ENCODE results near the gene TMEM217.

The TMEM217 gene

DNA sequence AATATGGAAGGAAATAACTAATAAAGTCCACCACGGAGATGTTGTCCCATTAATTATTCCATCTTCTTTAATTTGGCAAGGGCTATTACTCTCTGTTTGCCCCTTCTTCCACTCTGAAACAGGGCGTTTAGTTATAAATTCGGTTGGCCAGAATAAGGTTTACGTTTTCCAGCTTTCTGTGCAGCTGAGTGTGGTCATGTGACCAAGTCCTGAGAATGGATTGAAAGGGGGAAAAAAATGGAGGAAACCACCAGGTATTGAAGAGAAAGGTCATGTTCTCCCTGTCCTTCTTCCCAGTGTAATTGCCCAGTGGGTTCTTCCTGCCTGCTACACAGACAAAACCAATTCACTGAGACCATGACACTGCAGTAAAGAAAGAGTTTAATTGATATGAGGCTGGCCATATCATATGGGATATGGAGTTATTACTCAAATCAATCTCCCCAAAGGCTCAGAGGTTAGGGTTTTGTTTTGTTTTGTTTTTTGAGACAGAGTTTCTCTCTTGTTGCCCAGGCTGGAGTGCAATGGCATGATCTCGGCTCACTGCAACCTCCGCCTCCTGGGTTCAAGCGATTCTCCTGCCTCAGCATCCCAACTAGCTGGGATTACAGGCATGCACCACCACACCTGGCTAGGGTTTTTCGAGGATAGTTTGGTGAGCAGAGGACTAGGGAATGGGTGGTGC is 14.7 kb downstream of the TMEM217 start:
- FAIRE-seq = no peak

DNA sequence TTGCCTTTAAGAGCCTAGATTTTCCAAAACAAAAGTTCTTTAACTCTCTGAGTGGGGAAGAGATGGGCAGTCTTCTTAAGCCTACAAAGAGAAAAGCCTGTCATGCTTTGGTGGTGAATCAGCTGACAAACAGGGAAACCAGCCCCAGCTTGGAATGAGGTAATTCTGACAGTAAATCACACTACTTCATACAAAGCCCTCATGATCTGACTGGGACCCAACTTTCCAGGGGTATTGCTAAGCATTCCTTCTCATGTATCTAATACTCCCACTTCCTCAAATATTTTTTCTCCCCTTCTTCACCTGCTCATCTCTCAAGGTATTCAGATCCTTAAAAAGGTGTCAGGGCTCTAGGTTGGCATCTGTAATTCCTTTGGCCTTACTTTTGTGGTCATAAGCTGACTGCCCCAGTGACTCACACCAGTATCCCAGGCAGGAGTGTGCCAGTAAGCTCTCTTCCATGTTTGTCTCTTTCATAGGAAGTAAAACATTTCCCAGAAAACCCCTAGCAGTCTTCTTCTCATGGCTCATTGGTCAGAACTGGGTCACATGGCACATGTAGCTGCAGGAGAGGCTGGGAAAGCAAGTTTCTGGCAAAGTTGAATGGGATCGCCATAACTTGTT is 15.4 kb downstream of the TMEM217 start:
- no peak for FAIRE-seq

DNA sequence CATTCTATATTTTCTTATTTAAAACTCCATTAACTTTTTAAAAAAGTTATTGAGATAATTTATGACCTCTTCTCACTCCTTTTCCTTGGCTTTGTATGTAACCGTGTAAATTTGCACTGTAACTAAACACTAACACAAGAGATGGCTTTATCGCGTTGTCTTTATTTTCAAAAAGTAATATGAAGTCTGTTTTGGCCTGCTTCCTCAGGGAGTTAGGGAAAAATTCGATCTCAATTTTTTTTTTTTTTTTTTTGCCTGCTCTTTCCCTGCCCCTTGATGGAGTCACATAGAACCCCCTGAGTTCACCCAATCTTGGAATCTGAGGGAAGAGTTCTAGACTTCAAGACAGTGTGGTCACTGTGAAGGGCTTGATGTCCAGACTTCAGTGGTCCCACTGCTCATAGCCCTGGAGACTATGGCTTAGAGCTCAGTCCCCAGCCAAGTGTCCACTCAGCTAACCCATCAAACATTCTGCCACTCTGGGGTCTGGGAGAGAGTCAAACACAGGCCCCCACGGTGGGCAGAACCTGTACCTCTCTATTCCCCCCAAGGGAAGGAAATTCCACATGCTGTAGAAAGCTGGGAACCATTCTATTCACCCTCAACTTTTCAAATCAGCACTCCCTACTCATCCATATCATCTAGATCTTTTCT is 16.0 kb downstream of the TMEM217 start:
- FAIRE-seq = no peak

DNA sequence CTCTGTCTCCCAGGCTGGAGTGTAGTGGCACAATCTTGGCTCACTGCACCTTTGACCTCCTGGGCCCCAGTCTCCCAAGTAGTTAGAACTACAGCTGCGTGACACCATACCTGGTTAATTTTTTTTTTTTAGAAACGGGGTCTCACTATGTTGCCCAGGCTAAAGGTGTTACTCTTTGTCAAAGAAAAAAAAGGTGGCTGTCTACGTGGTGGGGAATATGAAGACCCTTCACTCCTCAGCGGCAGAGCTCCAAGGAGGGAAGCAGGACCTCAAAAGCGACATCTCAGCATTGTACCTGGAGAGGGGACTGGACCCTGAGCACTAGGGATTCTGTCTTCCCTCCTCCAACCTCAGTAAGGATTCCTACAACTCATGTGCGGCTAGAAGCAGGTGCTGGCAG is 16.8 kb downstream of the TMEM217 start:
- no peak for FAIRE-seq

DNA sequence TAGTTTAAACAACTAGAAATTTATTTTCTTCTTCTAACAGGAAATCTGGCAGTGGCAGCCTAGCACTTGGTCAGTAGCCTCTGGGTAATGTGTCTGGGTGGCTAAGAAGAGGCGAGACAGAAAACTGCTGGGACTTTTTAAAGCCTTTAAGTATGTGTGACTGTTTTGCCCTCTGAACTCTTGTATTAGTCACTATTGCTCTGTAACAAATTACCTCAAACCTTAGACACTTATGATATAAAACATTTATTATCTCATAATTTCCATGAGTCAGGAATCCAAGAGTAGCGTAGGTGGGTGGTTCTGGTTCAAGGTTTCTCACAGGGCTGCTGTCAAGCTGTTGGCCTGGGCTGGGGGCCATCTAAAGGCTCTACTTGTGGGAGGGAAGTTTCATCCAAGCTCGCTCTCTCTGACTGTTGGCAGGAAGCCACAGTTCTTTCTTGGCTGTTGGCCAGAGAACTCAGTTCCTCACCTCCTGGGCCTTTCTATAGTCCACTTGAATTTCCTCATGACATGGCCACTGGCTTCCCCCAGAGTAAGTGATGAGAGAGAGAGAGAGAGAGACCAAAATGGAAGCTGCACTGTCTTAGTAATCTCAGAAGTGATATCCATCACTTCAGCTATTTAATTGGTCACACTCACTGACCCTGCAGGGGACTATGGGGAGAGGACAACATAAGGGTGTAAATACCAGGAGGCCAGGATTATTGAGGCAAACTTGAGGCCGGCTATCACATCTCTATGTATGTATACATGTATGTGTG is 17.8 kb downstream of the TMEM217 start:
- no peak for FAIRE-seq

DNA sequence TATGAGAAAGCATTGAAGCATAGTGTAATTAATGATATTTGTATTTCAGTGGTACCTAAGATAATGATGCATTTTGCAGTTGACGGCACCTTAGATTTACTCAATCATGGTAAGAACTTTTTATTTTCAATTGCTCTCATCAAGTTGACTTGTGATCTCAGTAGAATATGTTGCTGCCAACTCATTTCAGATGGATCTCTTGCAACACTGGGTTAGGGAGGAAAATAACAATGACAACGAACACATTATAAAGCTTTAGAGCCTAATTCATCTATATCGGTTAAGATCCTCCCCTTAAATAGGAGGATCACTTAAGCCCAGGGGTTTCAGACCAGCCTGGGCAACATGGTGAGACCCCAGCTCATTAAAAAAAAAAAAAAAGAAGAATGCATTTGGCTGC is 18.4 kb downstream of the TMEM217 start:
- FAIRE-seq = no peak

DNA sequence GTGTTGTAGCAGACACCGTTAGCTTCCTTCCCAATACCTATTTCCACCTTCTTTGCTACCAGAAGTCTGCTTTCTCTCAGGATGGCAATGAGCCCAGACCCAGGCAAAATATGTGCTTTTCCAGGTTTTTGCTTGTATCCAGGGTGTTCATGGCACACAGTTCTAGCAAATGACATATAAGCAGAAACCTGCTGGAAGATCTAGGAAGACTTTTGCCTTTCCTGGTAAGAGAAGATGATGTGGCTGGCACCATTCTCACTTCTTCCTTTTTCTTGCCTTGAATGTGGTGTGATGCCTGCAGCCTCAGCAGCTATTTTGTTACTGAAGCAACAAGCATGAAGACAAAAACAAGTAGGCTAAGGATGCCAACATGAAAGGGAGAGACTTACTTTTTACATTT is 19.6 kb downstream of the TMEM217 start:
- FAIRE-seq = no peak

DNA sequence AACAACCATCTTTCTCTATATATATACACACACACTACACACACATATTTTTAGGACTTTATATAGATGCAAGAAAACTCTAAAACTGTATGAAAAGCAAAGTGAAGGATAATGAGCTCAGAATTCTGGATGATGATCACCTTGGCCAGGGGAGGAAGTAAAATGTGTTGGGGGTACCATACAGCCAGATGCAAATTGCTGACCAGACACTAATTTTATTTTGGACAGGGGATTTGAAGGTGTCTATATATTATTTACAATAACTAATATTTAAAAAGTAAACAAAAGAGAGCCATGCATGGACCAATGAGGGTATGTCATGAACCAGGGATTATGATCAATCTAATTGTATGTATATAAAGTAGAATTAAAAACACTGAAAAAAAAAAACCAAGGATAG is 20.2 kb downstream of the TMEM217 start:
- FAIRE-seq = no peak

DNA sequence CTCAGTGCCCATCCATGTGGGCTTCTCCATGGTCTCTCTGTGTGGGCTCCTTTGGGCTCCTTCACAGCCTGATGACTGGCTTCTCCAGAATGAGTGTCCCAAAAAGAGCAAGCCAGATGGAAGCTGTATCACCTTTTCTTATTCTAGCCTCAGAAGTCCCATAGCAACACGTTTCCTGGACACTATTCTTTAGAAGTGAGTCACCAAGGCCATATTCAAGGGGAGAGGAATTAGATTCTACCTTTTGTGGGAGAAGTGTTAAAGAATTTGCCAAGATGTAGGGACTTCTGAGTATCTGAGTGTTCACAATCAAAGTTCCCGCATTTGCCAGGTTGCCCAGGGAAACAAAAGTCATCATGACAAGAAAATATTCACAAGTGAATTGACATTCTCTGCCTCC is 21.0 kb downstream of the TMEM217 start:
- no peak for FAIRE-seq

DNA sequence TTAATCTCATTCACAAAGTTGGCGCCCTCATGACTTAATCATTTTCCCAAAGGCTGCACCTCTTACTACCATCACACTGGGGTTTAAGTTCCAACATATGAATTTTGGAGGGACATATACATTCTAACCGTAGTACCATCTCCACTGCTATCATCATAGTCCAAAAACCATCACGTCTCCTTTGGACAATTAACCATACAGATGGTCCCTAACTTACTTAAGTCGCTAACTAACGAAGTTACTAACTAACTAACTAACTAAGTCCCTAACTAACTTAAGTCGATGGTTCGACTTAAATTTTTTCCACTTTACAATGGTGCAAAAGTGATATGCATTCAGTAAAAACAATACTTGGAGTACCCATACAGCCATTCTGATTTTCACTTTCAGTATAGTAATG is 24.4 kb downstream of the TMEM217 start:
- no peak for FAIRE-seq

DNA sequence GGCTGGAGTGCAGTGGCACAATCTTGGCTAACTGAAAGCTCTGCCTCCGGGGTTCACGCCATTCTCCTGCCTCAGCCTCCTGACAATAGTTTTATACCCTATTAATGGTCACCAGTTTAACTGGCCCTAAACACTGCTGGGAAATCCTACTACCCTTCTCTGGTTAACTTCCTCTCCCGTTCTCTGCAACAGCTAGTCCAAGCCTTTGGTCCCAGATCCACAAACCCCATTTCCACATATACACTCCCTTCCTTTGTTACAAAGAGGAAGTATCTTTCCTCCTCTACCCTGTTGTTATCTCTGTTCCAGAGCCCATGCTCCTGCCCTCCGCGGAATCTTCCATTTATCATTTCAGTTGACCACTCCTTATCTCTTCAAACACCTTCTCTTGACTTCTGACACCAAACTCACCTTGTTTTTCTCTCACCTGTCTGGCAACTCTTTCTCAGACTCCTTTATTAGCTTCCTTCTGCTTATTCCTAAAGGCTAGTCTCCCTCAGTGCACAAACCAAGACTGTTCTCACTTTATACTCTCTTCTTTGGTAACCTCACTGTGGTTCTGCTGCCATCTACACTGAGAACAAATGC is 25.4 kb downstream of the TMEM217 start:
- FAIRE-seq = no peak

DNA sequence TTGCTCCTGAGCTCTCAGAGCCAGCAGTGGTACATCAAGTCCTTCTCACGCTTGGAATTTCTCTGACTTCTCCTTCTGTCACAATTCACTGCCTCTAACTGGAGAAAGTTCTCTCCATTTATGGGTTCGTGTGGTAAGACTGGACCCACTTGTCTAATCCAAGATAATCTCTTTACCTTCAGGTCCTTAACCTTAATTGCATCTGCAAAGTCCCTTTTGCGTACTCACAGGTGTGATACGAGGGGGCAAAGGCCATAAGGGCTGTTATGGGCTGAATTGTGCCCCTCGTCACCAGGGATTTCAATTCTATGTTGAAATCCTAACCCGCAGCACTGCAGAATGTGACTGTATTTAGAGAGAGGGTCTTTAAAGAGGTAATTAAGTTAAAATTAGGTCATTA is 27.8 kb downstream of the TMEM217 start:
- no peak for FAIRE-seq

DNA sequence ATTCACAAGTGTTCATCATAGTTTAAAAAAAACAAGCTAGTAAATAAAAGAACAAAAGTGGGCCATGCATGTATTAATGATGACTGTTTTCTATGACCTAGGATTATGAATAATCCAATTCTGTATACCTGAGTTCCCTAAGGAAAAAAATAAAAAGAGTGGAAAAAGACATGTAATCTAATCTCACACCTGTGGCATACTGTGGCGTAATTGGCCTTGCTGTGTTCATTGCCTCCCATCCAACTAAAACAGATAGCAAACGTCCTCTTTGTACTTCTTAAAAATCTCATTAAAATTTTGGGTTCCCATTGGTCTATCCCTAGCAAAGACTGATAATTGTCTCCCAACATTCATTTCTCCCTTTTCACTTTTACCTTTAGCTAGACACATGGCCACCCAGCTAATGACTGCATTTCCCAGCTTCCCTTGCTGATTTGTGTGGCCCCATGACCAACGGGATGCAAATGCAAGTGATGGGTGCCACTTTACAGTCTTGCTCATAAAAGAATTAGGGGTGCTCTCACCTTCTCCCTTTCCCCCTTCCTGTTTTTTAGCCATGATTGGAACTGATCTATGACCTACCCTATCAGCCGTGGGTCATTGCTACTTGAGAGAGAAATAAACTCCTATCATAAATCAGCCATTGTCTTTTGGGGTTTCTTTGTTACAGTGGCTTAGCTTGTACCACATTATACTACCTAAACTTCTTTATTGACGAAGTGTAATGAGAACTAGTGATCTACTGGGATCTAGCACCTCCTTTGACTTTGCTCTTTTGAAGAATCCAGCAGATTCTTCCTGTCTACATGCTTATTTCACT is 32.4 kb downstream of the TMEM217 start:
- FAIRE-seq = no peak

DNA sequence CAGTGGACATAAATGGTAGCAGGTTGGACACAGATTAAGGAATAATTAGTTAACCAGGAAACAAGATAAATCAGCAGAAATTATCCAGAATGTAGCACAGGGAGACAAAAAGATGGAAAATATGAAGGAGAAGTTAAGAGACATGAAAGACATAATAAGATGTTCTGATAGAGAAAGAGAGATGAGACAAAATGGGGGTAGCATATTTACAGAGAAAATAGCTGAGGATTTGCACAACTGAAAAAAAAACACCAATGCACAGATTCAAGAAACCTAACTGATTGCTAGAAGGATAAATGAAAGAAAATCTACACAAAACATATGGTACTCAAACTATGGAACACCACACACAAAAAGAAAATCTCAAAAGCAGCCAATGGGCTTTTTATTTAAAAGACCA is 35.0 kb downstream of the TMEM217 start:
- no peak for FAIRE-seq

DNA sequence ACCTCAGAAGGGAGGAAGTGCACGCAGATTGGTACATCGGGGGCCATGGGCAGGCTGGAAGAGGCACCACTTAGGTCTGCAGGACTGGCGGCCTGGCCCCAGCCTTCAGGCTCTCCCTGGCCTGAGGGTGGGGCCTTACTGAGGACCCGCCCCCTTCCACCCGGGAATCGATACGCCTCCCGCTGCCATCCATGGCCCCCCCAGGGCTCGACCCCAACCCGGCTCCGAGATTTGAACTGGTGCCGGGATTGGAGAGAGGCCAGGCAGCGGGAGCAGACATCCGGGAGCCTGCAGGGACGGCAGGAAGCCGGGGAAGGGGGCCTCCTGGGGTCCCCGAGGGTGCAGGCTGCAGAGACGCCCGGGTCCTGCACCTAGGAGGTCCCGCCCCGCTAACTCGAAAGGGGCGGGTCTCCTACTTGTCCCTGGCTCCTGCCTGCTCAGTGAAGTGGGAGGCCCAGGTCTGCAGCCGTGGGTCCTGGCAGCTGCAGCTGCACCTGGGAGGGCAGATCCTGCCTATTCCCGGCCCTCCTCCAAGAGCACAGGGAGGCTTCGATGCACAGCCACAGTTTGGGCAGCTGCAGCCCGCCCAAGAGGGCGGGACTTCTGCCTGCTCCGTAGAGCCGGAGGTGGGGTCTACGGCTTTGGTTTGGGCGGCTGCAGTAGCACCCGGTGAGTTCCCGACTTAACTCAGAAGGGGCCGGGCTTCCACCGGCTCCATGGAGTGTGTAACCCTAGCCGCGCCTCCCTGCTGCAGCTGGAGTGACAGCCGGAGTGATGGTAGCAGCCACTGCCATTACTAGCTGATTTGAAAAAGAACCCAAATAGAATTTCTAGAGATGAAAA is 35.6 kb downstream of the TMEM217 start:
- peak; percentile 33 for FAIRE-seq

DNA sequence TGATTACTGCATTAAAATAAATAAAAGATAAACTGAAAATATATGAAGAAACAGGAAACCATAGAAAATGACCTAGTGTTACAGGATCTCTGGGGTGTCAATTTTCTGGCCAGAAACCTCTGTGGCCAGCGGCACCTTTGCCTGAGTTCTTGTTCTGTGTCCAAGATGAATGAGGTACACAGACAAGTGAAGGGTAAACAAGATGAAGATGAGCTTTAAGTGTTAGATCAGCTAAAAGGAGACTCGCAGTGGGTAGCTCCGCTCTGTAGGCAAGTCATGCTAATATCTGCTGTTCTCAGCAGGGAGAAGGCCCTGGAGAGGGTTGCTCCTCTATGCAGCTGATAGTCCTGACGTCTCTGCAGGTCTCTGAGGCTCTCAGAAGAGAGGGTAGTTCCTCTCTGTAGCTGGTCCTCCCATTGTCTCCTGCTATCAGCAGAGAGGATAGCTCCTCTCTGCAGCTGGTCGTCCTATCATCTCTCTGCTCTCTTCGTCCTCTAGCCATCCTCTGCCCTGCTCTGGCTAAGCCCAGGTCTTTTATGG is 36.3 kb downstream of the TMEM217 start:
- no peak for FAIRE-seq

DNA sequence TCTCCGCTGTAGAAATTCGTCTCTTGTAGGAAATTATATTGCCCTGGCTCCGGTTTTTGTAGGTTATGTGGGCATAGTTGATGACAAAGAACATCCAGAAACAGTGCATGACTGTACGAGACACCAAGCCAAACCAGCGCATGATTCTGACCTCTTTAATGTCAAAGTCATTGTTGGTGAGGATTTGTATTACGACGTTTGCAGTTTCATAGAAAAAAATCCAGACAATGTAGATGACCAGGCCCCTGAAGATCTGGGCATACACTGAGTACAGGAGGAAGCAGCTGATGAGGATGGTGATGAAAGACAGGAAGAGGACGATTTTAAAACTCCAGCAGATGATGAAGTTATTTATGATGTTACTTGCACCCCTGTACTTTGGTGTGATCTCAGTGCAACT is 39.4 kb downstream of the TMEM217 start:
- no peak for FAIRE-seq

DNA sequence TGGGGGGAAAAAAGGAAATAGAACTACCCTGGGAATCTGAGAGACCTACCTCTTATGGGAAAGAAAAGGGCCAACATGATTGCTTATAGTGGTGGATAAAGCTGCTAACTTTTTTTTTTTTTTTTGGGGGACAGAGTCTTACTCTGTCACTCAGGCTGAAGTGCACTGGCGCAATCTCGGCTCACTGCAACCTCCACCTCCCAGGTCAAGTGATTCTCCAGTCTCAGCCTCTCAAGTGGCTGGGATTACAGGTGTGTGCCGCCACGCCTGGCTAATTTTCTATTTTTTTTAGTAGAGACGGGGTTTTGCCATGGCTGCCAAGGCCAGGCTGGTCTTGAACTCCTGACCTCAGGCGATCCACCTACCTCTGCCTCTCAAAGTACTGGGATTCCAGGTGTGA is 39.9 kb downstream of the TMEM217 start:
- no peak for FAIRE-seq

DNA sequence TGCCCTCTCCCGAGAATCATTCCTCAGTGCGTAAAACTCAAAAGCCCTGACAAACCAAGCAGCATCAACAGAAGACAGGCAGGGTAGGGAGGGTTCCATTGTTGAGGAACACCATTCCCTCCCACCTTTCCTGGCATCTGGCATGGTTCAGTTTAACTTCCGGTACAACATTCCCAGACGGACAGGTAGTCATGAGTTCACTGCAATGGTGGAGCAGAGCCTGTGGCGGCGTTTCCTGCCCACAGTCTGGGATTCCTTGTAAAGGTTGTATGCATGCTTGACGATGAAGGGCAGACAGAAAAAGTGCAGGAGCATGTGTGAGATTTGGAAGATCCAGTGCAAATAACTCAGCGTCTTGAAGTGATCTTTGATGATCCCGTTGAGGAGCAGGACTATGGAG is 45.7 kb downstream of the TMEM217 start:
- FAIRE-seq = no peak

DNA sequence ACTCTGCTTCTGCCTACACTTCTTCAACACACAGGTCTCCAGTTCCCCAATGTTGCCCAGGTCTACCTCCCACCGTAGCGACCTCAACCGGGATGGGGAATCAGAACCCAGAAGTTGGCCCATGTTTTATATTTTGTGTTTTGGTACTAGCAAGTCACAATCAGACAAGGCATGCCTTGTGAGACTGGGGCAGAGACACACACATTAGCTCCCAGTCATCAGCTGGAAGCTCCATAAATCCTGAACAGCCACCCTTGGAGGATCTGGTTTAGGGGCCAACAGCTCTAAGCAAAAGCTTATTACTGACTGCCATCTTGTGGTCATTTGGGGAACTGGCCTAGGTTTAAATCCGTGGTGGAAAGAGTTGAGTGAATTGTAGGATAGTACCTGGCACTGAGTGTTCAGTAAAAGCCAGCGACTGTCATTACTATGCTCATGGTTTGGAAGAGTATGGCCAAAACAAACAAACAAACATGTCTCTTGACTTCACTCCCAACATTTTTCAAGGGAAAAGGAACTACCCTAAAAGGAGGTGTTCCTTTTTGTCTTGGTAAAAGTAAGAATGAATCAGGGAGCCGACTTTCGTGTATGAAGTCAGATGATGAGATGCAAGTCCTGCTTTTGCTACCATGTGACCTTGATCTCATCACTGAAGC is 47.5 kb downstream of the TMEM217 start:
- FAIRE-seq = peak; percentile 29

Measured in endometrium (tissue), 2 donors.